OCI-LY7 (cell line): Measurements from ENCODE around the gene CEP104. TPM values are rescaled to one million over a fixed set of nuclear protein-coding genes. Genes with fewer than 3 reads are reported as not detected.

Experiments
- BruUV-seq: library from RNA; stranded (reverse); fragments of 400-500 nt; replicated peaks from 2 replicates; lab custom pipeline; 2021; lab: Mats Ljungman, UMichigan
- CTCF ChIA-PET: fragments of 300-600 bp; sonication (Branson Sonifier 250); formaldehyde crosslinking; loops from one replicate; lab custom pipeline; 2022; ENCODE audit warnings: antibody characterized with exemption; ENCODE audit not compliant: unreplicated experiment; lab: Charles Lee
- POLR2A ChIA-PET: fragments of 300-600 bp; sonication (Branson Sonifier 250); formaldehyde crosslinking; loops from one replicate; lab custom pipeline; 2022; ENCODE audit warnings: antibody characterized with exemption; lab: Charles Lee
- DNase-seq: peaks from one replicate; pipeline ENCODE4 v3.0.0-alpha.2; 2015; ENCODE audit warnings: low spot score
- H2AFZ ChIP-seq: fragments of 200-600 bp; sonication (generic), shearing (Covaris generic); 2 replicates; pipeline ENCODE4 v1.6.1; 2014; ENCODE audit warnings: mild to moderate bottlenecking, antibody characterized with exemption, low read length, moderate library complexity
- H3K27ac ChIP-seq: fragments of 200-600 bp; sonication (generic); 2 replicates; pipeline ENCODE4 v1.5.1; 2014; ENCODE audit warnings: mixed run types, low read depth, mild to moderate bottlenecking, moderate library complexity, low read length, inconsistent platforms; ENCODE audit not compliant: poor library complexity, severe bottlenecking
- H3K36me3 ChIP-seq: fragments of 200-600 bp; sonication (generic); 2 replicates; pipeline ENCODE4 v1.6.1; 2014; ENCODE audit warnings: mild to moderate bottlenecking, antibody characterized with exemption, low read length, moderate library complexity, mixed read lengths; ENCODE audit not compliant: insufficient read depth
- H3K4me1 ChIP-seq: fragments of 200-600 bp; sonication (generic); 2 replicates; pipeline ENCODE4 v1.5.1; 2014; ENCODE audit warnings: mild to moderate bottlenecking, low read length; ENCODE audit not compliant: insufficient read depth, poor library complexity, severe bottlenecking
- H3K4me2 ChIP-seq: fragments of 200-600 bp; sonication (generic); 2 replicates; pipeline ENCODE4 v1.6.1; 2014; ENCODE audit warnings: mild to moderate bottlenecking, low read length
- H3K4me3 ChIP-seq: fragments of 200-600 bp; sonication (generic); 2 replicates; pipeline ENCODE4 v1.5.1; 2014; ENCODE audit warnings: mild to moderate bottlenecking, low read depth, low read length; ENCODE audit not compliant: poor library complexity, severe bottlenecking
- H3K79me2 ChIP-seq: fragments of 200-600 bp; sonication (generic); 2 replicates; pipeline ENCODE4 v1.6.1; 2016; ENCODE audit warnings: low read depth, mild to moderate bottlenecking, low read length, moderate library complexity, mixed read lengths; ENCODE audit not compliant: insufficient read depth
- H3K9me2 ChIP-seq: fragments of 200-600 bp; sonication (generic); 2 replicates; pipeline ENCODE4 v1.6.1; 2016; ENCODE audit warnings: mild to moderate bottlenecking, low read length, mixed read lengths; ENCODE audit not compliant: insufficient read depth
- H3K9me3 ChIP-seq: fragments of 200-600 bp; sonication (generic); 2 replicates; pipeline ENCODE4 v1.6.1; 2014; ENCODE audit warnings: mild to moderate bottlenecking, mixed run types, low read length, mixed read lengths
- H4K20me1 ChIP-seq: fragments of 200-600 bp; sonication (generic); 2 replicates; pipeline ENCODE4 v1.6.1; 2014; ENCODE audit warnings: mild to moderate bottlenecking, antibody characterized with exemption, low read length, moderate library complexity, mixed read lengths; ENCODE audit not compliant: insufficient read depth
- CTCF ChIP-seq: fragments of 200-600 bp; sonication (generic); conservative IDR thresholded peaks from 2 replicates; pipeline ENCODE4 v1.5.1; 2014; ENCODE audit warnings: mild to moderate bottlenecking, antibody characterized with exemption, low read length, moderate library complexity, mixed read lengths
- EZH2phosphoT487 ChIP-seq: fragments of 200-600 bp; sonication (generic); IDR thresholded peaks from 2 replicates; pipeline ENCODE4 v1.6.1; 2018; ENCODE audit warnings: low read depth, borderline replicate concordance, mild to moderate bottlenecking, mixed run types, antibody characterized with exemption, low read length, moderate library complexity, mixed read lengths
- intact Hi-C: fragments of 100-400 bp; cut with micrococcal nuclease; formaldehyde crosslinking; loops from one replicate; pipeline ENCODE4 v1.10.0; 2022; ENCODE audit not compliant: unreplicated experiment
- total RNA-seq, 2 experiments: library from RNA; depleted of rRNA in 1 of 2; stranded (reverse); fragments of >200 nt in 1 of 2; shearing (Covaris generic) in 1 of 2; gene quantifications; 2 replicates each; pipeline ENCODE4 v1.2.3, GENCODE V29; 2014 to 2022

The CEP104 gene
- total RNA-seq, 2 experiments from 2014 or later: 26.8 to 71.0 TPM

GRCh38 chr1:3888301-3888700 lies 31.3 kb upstream of the CEP104 start:
- H3K9me3 ChIP-seq: no peaks in the 10 kb centered on the region
- H3K9me2 ChIP-seq: no peaks in the 10 kb centered on the region
- peaks cover 8% of the 10 kb centered on the region for H3K79me2 ChIP-seq
- H3K4me2 ChIP-seq: no peak overlapping the region
- peaks cover 80% of the 10 kb centered on the region for H3K36me3 ChIP-seq
- H2AFZ ChIP-seq: no peak overlapping the region
- H4K20me1 ChIP-seq: no peaks in the 10 kb centered on the region
- H3K4me1 ChIP-seq: peaks cover 7% of the 10 kb centered on the region
- POLR2A ChIA-PET: interaction anchor here (1.2 kb wide), 1 partner anchor 11 kb away, joined by 4 read pairs; no protein-coding TSS in a partner anchor
- no peak overlapping the region for H3K27ac ChIP-seq
- intact Hi-C loops: no loop called here
- CTCF ChIA-PET: no interaction called here
- no peak for DNase-seq
- TF ChIP-seq CTCF (no peak), EZH2phosphoT487 (no peak)
- H3K4me3 ChIP-seq: no peak overlapping the region
- no TSS peak for BruUV-seq

GRCh38 chr1:3886691-3887090 lies 29.7 kb upstream of the CEP104 start:
- Histone ChIP-seq H3K4me3 (no peak overlapping the region), H2AFZ (no peak overlapping the region), H3K9me2 (no peaks in the 10 kb centered on the region), H3K9me3 (no peaks in the 10 kb centered on the region), H3K4me2 (no peak overlapping the region), H3K27ac (no peak overlapping the region), H3K36me3 (peaks cover 73% of the 10 kb centered on the region), H3K4me1 (no peaks in the 10 kb centered on the region), H3K79me2 (no peaks in the 10 kb centered on the region), H4K20me1 (no peaks in the 10 kb centered on the region)
- CTCF ChIA-PET: no interaction called here
- intact Hi-C loops: no loop called here
- no TSS peak for BruUV-seq
- DNase-seq: no peak
- POLR2A ChIA-PET: no interaction called here
- no peak for TF ChIP-seq EZH2phosphoT487
- TF ChIP-seq CTCF: no peak

GRCh38 chr1:3886106-3886670 lies 29.2 kb upstream of the CEP104 start:
- POLR2A ChIA-PET: no interaction called here
- H3K4me3 ChIP-seq: no peak overlapping the region
- no peaks in the 10 kb centered on the region for H3K9me2 ChIP-seq
- BruUV-seq: no TSS peak
- no peaks in the 10 kb centered on the region for H3K79me2 ChIP-seq
- no peaks in the 10 kb centered on the region for H3K9me3 ChIP-seq
- CTCF ChIA-PET: no interaction called here
- no peak for DNase-seq
- no peak overlapping the region for H2AFZ ChIP-seq
- no peak overlapping the region for H3K4me2 ChIP-seq
- no peaks in the 10 kb centered on the region for H4K20me1 ChIP-seq
- peaks cover 4% of the 10 kb centered on the region for H3K4me1 ChIP-seq
- intact Hi-C loops: no loop called here
- no peak for TF ChIP-seq EZH2phosphoT487
- no peak for TF ChIP-seq CTCF
- no peak overlapping the region for H3K27ac ChIP-seq
- H3K36me3 ChIP-seq: peaks cover 68% of the 10 kb centered on the region
